Measurements from ENCODE around the gene HSPG2.

DNA sequence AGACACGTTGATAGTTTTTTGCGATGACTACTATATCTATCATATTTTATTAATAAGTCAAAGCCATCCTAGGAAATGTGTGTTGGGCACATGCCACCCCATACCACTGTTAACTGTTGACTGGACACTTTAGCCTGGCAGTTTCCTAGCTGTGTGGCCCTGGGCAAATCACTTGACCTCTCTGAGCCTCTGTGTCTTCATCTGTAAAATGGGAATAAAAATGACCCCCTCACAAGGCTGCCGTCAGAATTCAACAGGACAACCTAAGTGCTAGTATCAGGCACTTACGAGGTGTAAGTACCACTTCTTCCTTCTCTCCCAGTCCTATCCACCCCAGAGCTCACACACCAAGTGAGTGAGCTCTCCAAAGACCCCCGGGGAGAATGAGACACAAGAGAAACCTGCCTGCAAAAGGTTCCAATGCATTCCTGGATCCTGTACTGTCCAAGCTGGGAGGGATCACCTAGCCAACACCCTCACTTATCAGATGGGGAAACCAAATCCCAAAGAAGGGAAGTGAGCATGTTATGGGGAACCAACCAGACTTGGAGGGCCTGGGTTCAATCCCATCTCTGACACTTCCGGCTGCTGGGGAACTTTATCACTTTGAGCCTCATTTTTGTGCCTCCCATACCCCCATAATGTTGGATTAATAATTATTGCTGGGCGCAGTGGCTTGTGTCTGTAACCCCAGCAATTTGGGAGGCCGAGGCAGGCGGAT, 24.9 kb downstream of the HSPG2 start:
- TF ChIP-seq, protein P1, sequence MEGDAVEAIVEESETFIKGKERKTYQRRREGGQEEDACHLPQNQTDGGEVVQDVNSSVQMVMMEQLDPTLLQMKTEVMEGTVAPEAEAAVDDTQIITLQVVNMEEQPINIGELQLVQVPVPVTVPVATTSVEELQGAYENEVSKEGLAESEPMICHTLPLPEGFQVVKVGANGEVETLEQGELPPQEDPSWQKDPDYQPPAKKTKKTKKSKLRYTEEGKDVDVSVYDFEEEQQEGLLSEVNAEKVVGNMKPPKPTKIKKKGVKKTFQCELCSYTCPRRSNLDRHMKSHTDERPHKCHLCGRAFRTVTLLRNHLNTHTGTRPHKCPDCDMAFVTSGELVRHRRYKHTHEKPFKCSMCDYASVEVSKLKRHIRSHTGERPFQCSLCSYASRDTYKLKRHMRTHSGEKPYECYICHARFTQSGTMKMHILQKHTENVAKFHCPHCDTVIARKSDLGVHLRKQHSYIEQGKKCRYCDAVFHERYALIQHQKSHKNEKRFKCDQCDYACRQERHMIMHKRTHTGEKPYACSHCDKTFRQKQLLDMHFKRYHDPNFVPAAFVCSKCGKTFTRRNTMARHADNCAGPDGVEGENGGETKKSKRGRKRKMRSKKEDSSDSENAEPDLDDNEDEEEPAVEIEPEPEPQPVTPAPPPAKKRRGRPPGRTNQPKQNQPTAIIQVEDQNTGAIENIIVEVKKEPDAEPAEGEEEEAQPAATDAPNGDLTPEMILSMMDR (IDR thresholded peaks at IDR 0.05), result no peak
- TF ChIP-seq POLR2A (IDR thresholded peaks at IDR 0.05), result no peak
